HG03442 (cell line): ENCODE measurements around the gene ITGB1BP1.

Experiments
- ATAC-seq: cut with Tn5 transposase; IDR thresholded peaks from one replicate; pipeline ENCODE4 v1.9.1; 2021; ENCODE audit warnings: mild to moderate bottlenecking, moderate library complexity; ENCODE audit not compliant: unreplicated experiment

Gene ITGB1BP1

DNA sequence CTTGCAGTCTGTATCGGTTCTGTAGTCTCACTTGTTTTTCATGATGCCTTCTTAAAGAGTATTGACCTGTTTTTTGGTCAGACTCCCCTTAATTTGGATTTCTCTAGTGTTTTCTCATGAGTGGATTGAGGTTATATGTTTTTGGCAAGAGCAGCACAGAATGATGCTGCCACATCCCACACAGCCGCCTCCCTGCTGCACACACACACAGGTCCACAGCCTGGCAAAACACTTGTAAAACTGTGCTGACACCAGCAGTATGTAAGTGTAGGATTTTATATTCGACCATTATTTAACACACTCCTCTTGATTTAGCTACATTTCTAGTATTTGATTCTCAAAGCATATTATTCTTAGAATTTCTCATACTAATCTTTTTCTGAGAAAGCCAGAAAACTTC, 68.1 kb downstream of the ITGB1BP1 start:
- no peak for ATAC-seq

DNA sequence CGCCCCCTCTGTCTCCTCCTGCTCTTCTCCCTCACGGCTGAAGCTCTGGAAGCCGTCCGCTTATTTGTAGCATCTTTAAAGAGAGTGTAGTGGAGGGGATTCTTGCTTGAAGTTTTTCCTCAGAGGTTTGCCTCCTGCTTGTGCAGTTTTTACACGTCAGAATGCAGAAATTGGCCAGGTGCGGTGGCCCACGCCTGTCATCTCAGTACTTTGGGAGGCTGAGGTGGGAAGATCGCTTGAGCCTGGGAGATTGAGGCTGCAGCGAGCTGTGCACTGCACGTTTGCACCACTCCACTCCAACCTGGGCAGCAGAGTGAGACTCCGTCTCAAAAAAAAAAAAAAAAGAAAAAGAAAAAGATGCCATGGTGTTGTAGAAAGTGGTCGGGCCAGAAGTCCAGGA, 69.0 kb downstream of the ITGB1BP1 start:
- no peak for ATAC-seq
